DND-41 (cell line): ENCODE data around the gene EMC7.
"Not testable (repeated sequence)": the region's sequence is repeated elsewhere in the genome, so short reads cannot be mapped to it uniquely, and the experiment has no call there.

ENCODE experiments used
- ATAC-seq: fragments of 200-7000 bp; cut with Tn5 transposase; 3 replicates; pipeline ENCODE4 v1.9.1; 2021; ENCODE audit warnings: low read depth; ENCODE audit not compliant: insufficient read depth
- DNase-seq: peaks from one replicate; pipeline ENCODE4 v3.0.0-alpha.2; 2020
- H2AFZ ChIP-seq: 2 replicates; pipeline ENCODE4 v1.6.0; 2012; ENCODE audit warnings: low read depth, low read length
- H3K27ac ChIP-seq: 2 replicates; pipeline ENCODE4 v1.5.1; 2012; ENCODE audit warnings: low read length, inconsistent platforms
- H3K27me3 ChIP-seq: fragments of 200-600 bp; sonication (generic); 2 replicates; pipeline ENCODE4 v1.6.0; 2012; ENCODE audit warnings: low read length, mild to moderate bottlenecking, inconsistent platforms; ENCODE audit not compliant: insufficient read depth, poor library complexity
- H3K36me3 ChIP-seq: 2 replicates; pipeline ENCODE4 v1.5.1; 2012; ENCODE audit warnings: low read length, inconsistent platforms; ENCODE audit not compliant: insufficient read depth
- H3K4me1 ChIP-seq: 2 replicates; pipeline ENCODE4 v1.5.1; 2012; ENCODE audit warnings: mild to moderate bottlenecking, low read length; ENCODE audit not compliant: insufficient read depth
- H3K4me2 ChIP-seq: 2 replicates; pipeline ENCODE4 v1.6.0; 2012; ENCODE audit warnings: mild to moderate bottlenecking, moderate library complexity, low read length, inconsistent platforms; ENCODE audit not compliant: insufficient read depth
- H3K4me3 ChIP-seq, 2 experiments: fragments of 200-600 bp in 1 of 2; shearing (Covaris generic) in 1 of 2; 2 replicates each; pipeline ENCODE4 v1.5.1; 2012 to 2016; ENCODE audit warnings: inconsistent platforms in 2 of 2, low read length in 2 of 2, mild to moderate bottlenecking in 2 of 2, low read depth in 1 of 2, moderate library complexity in 1 of 2
- H3K79me2 ChIP-seq: 2 replicates; pipeline ENCODE4 v1.6.0; 2012; ENCODE audit warnings: low read length, inconsistent platforms; ENCODE audit not compliant: insufficient read depth
- H3K9ac ChIP-seq: 2 replicates; pipeline ENCODE4 v1.6.0; 2012; ENCODE audit warnings: low read depth, mild to moderate bottlenecking, inconsistent platforms, low read length, moderate library complexity
- H3K9me3 ChIP-seq: 2 replicates; pipeline ENCODE4 v1.5.1; 2012; ENCODE audit warnings: low read length, moderate library complexity, mild to moderate bottlenecking, inconsistent platforms; ENCODE audit not compliant: insufficient read depth, severe bottlenecking
- H4K20me1 ChIP-seq: 2 replicates; pipeline ENCODE4 v1.6.0; 2012; ENCODE audit warnings: low read length; ENCODE audit not compliant: insufficient read depth
- EZH2 ChIP-seq: IDR thresholded peaks from 3 replicates; pipeline ENCODE4 v1.6.1; 2012; ENCODE audit warnings: borderline replicate concordance, low read depth, mild to moderate bottlenecking, moderate library complexity, low read length, inconsistent platforms; ENCODE audit not compliant: severe bottlenecking
- TF ChIP-seq, protein P1 (sequence below): IDR thresholded peaks from 2 replicates; pipeline ENCODE4 v1.5.1; 2012; ENCODE audit warnings: borderline replicate concordance, low read length, moderate library complexity, mild to moderate bottlenecking; ENCODE audit not compliant: poor library complexity, severe bottlenecking; ENCODE audit errors: extremely low read depth

EMC7 gene

DNA sequence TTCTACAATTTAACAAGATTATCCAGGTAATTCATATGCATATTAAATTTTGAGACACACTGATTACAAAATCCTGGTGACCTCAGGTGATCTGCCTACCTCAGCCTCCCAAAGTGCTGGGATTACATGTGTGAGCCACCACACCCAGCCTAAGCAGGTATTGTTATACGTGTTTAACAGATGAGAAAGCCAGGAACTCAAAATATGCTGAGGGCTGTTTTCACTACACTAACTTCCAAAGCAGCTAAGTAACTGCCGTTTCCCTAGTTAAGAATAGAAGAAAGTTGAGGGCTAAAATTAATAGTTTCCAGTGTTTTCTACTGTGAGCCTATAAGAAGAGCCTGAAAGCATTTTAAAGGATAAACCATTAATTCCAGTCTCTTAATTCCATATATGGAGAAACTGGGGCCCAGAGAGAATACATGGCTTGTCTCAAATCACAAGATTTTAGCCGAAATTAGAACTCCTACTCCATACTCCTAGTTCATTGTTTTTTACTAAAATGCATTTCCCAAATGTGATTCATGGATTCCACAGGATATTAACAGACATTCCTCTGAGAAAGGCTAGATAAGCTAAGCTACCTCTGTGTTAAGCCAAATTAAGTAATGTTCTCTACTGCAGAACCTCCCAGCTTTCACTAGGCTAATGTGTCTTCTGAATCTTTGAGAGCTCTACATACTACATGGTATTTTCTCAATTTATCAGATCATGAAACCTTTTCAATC is 45.6 kb downstream of the EMC7 start:
- Histone ChIP-seq H2AFZ (no peak overlapping the region; the same call in 1 of the 2 replicates), H3K4me1 (no peaks in the 10 kb centered on the region), H3K9me3 (no peaks in the 10 kb centered on the region), H3K4me2 (no peak overlapping the region), H3K79me2 (no peaks in the 10 kb centered on the region), H3K9ac (no peak overlapping the region), H4K20me1 (no peaks in the 10 kb centered on the region), H3K27me3 (no peaks in the 10 kb centered on the region), H3K27ac (no peak overlapping the region), H3K4me3 (no peak overlapping the region), H3K36me3 (no peaks in the 10 kb centered on the region)
- no peak for TF ChIP-seq EZH2
- TF ChIP-seq, protein P1, sequence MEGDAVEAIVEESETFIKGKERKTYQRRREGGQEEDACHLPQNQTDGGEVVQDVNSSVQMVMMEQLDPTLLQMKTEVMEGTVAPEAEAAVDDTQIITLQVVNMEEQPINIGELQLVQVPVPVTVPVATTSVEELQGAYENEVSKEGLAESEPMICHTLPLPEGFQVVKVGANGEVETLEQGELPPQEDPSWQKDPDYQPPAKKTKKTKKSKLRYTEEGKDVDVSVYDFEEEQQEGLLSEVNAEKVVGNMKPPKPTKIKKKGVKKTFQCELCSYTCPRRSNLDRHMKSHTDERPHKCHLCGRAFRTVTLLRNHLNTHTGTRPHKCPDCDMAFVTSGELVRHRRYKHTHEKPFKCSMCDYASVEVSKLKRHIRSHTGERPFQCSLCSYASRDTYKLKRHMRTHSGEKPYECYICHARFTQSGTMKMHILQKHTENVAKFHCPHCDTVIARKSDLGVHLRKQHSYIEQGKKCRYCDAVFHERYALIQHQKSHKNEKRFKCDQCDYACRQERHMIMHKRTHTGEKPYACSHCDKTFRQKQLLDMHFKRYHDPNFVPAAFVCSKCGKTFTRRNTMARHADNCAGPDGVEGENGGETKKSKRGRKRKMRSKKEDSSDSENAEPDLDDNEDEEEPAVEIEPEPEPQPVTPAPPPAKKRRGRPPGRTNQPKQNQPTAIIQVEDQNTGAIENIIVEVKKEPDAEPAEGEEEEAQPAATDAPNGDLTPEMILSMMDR, result no peak
- ATAC-seq (no peak), DNase-seq (no peak)

DNA sequence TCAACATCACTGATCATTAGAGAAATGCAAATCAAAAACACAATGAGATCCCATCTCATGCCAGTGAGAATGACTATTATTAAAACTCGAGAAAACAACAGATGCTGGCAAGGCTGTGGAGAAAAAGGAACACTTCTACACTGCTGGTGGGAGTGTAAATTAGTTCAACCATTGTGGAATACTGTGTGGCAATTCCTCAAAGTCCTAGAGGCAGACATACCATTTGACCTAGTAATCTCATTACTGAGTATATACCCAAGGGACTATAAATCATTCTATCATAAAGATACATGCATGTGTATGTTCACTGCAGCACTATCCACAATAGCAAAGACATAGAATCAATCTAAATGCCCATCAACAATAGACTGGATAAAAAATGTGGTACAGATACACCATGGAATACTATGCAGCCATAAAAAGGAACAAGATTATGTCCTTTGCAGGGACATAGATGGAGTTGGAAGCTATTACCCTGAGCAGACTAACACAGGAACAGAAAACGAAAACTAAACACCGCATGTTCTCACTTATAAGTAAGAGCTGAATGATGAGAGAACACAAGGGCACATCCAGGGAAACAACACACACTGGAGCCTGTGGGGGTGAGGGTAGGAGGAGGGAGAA is 47.5 kb downstream of the EMC7 start:
- DNase-seq (no peak), ATAC-seq (no peak)
- Histone ChIP-seq H3K9ac (no peak overlapping the region), H3K36me3 (no peaks in the 10 kb centered on the region), H3K9me3 (no peaks in the 10 kb centered on the region), H3K4me3 (no peak overlapping the region), H3K79me2 (no peaks in the 10 kb centered on the region), H3K4me2 (no peak overlapping the region), H3K4me1 (no peaks in the 10 kb centered on the region), H4K20me1 (no peaks in the 10 kb centered on the region), H3K27me3 (no peaks in the 10 kb centered on the region), H2AFZ (no peak overlapping the region), H3K27ac (no peak overlapping the region)
- TF ChIP-seq, protein P1, result no peak
- no peak for TF ChIP-seq EZH2

DNA sequence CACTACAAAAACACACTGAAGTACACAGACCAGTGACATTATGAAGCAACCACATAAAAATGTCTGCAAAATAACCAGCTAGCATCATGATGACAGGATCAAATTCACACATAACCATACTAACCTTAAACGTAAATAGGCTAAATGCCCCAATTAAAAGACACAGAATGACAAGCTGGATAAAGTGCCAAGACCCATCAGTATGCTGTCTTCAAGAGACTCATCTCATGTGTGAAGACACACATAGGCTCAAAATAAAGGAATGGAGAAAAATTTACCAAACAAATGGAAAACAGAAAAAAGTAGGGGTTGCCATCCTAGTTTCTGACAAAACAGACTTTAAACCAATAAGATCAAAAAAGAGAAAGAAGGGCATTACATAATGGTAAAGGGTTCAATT is 51.3 kb downstream of the EMC7 start:
- not testable (repeated sequence) for H3K79me2 ChIP-seq, H3K4me3 ChIP-seq, DNase-seq, H3K27me3 ChIP-seq, H3K4me1 ChIP-seq, H4K20me1 ChIP-seq, H3K4me2 ChIP-seq, ATAC-seq, H3K9ac ChIP-seq, H2AFZ ChIP-seq, H3K9me3 ChIP-seq, H3K27ac ChIP-seq, H3K36me3 ChIP-seq

DNA sequence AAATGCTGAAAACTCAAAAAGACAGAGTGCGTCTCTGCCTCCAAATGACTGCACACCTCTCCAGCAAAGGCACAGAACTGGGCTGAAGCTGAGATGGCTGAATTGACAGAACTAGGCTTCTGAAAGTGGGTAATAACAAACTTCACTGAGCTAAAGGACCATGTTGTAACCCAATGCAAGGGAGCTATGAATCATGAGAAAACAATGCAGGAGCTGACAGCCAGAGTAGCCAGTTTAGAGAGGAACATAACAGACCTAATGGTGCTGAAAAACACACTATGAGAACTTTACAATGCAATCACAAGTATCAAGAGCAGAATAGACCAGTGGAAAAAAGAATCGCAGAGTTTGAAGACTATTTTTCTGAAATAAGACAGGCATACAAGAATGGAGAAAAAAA is 52.5 kb downstream of the EMC7 start:
- Histone ChIP-seq H3K9me3 (no peaks in the 10 kb centered on the region), H3K4me3 (no peak overlapping the region), H3K36me3 (no peaks in the 10 kb centered on the region), H3K4me2 (no peak overlapping the region), H4K20me1 (no peaks in the 10 kb centered on the region), H3K4me1 (no peaks in the 10 kb centered on the region), H3K79me2 (no peaks in the 10 kb centered on the region), H3K27ac (no peak overlapping the region), H3K9ac (no peak overlapping the region), H3K27me3 (no peaks in the 10 kb centered on the region), H2AFZ (no peak overlapping the region)
- ATAC-seq (no peak), DNase-seq (no peak)
- TF ChIP-seq, protein P1, result no peak
- no peak for TF ChIP-seq EZH2
